Panc1 (cell line): ENCODE results near the gene MST1R.

Experiments used
- CTCF ChIP-seq: fragments of 450-650 bp; IDR thresholded peaks from 2 replicates; pipeline ENCODE4 v1.5.1; 2017; ENCODE audit warnings: mild to moderate bottlenecking
- POLR2AphosphoS5 ChIP-seq: IDR thresholded peaks from 2 replicates; pipeline ENCODE4 v1.6.1; 2012; ENCODE audit warnings: mild to moderate bottlenecking, low read depth, low read length, moderate library complexity
- REST ChIP-seq, 2 experiments: IDR thresholded peaks; 2 replicates each; pipeline ENCODE4 v1.6.1; 2011 to 2012; ENCODE audit warnings: low read depth in 2 of 2, control low read depth in 1 of 2, low read length in 1 of 2, mild to moderate bottlenecking in 1 of 2, moderate library complexity in 1 of 2; ENCODE audit not compliant: insufficient read depth in 1 of 2

- TF ChIP-seq CTCF (no peak), REST (IDR thresholded peaks at IDR 0.05; ENCODE audit: insufficient read depth in 1 of 2, low read depth in 2 of 2, low read length in 1 of 2) (no peak), POLR2AphosphoS5 (no peak)
Observed at GRCh38 chr3:49864505-49864904, 39.2 kb downstream of the MST1R start.
